Measurements from ENCODE around the gene GJA3.
A peak's percentile ranks its signal among the peaks of the same experiment; 100 is the strongest.

GJA3 gene

GRCh38 chr13:20175907-20176652, 15.2 kb upstream of the GJA3 start:
- no peak overlapping the region for H3K4me3 ChIP-seq (ENCODE audit: low read depth, low read length)
- no peak for DNase-seq (ENCODE audit: low read depth)
- in situ Hi-C loops (cut with HindIII; ENCODE audit: low sequenced_read_pairs) = loop anchor here (25.0 kb wide), 2 partner anchors 536 to 661 kb away; partner anchors contain the start of gene IL17D
- TF ChIP-seq CTCF (IDR thresholded peaks at IDR 0.05; ENCODE audit: low read depth, low read length, missing control alignments) = no peak

- no peak overlapping the region for H3K4me3 ChIP-seq (ENCODE audit: low read depth, low read length)
- DNase-seq (ENCODE audit: low read depth) = no peak
- TF ChIP-seq CTCF (IDR thresholded peaks at IDR 0.05; ENCODE audit: low read depth, low read length, missing control alignments) = no peak
- in situ Hi-C loops (cut with HindIII; ENCODE audit: low sequenced_read_pairs) = loop anchor here (25.0 kb wide), 2 partner anchors 537 to 662 kb away; partner anchors contain the start of gene IL17D
These were observed 14.5 kb upstream of the GJA3 start for GRCh38 chr13:20175406-20175794.

- in situ Hi-C loops (cut with HindIII; ENCODE audit: low sequenced_read_pairs) = loop anchor here (25.0 kb wide), 2 partner anchors 537 to 662 kb away; partner anchors contain the start of gene IL17D
- no peak overlapping the region for H3K4me3 ChIP-seq (ENCODE audit: low read depth, low read length)
- no peak for TF ChIP-seq CTCF (IDR thresholded peaks at IDR 0.05; ENCODE audit: low read depth, low read length, missing control alignments)
- peak; percentile 68 for DNase-seq (ENCODE audit: low read depth)
These were observed 14.0 kb upstream of the GJA3 start for GRCh38 chr13:20174656-20175405.

- no peak for TF ChIP-seq CTCF (IDR thresholded peaks at IDR 0.05; ENCODE audit: low read depth, low read length, missing control alignments)
- DNase-seq (ENCODE audit: low read depth) = no peak
- H3K4me3 ChIP-seq (ENCODE audit: low read depth, low read length) = no peak overlapping the region
- in situ Hi-C loops (cut with HindIII; ENCODE audit: low sequenced_read_pairs) = no loop called here
These were observed 12.4 kb upstream of the GJA3 start for GRCh38 chr13:20173116-20173746.

- in situ Hi-C loops (cut with HindIII; ENCODE audit: low sequenced_read_pairs) = no loop called here
- no peak overlapping the region for H3K4me3 ChIP-seq (ENCODE audit: low read depth, low read length)
- DNase-seq (ENCODE audit: low read depth) = peak; percentile 13
- no peak for TF ChIP-seq CTCF (IDR thresholded peaks at IDR 0.05; ENCODE audit: low read depth, low read length, missing control alignments)
These were observed 10.5 kb upstream of the GJA3 start for GRCh38 chr13:20171364-20171763.

- in situ Hi-C loops (cut with HindIII; ENCODE audit: low sequenced_read_pairs) = no loop called here
- no peak for DNase-seq (ENCODE audit: low read depth)
- no peak for TF ChIP-seq CTCF (IDR thresholded peaks at IDR 0.05; ENCODE audit: low read depth, low read length, missing control alignments)
- no peak overlapping the region for H3K4me3 ChIP-seq (ENCODE audit: low read depth, low read length)
These were observed 10.1 kb upstream of the GJA3 start for GRCh38 chr13:20170921-20171320.

Measured in astrocyte of the cerebellum (primary cell).